ENCODE results near the gene CLK3.

CLK3 gene

DNA sequence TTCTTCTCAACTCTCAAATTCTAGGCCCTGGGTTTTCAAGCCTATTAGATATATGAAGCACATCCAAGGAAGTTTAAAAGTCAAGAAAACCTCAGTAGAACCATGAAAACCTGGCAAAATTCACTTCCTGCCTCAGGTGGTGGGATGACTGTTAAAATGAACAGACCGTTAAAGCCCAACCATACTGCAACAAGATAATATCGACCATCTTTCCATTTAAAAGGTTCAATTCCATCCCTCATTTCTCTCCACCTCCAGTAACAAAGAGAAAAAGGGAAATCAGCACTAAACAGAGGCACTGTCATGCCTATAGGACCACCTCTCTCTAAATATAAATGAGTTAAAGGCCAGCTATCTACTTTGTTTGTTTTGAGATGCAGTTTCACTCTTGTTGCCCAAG is 49.0 kb downstream of the CLK3 start:
- no peak overlapping the region for H3K4me3 ChIP-seq (ENCODE audit: low read depth, low read length)
- in situ Hi-C loops (cut with HindIII; ENCODE audit: low sequenced_read_pairs): no loop called here
- no peak for DNase-seq (ENCODE audit: low read depth, low spot score)
- TF ChIP-seq, protein P1, sequence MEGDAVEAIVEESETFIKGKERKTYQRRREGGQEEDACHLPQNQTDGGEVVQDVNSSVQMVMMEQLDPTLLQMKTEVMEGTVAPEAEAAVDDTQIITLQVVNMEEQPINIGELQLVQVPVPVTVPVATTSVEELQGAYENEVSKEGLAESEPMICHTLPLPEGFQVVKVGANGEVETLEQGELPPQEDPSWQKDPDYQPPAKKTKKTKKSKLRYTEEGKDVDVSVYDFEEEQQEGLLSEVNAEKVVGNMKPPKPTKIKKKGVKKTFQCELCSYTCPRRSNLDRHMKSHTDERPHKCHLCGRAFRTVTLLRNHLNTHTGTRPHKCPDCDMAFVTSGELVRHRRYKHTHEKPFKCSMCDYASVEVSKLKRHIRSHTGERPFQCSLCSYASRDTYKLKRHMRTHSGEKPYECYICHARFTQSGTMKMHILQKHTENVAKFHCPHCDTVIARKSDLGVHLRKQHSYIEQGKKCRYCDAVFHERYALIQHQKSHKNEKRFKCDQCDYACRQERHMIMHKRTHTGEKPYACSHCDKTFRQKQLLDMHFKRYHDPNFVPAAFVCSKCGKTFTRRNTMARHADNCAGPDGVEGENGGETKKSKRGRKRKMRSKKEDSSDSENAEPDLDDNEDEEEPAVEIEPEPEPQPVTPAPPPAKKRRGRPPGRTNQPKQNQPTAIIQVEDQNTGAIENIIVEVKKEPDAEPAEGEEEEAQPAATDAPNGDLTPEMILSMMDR (IDR thresholded peaks at IDR 0.05; ENCODE audit: low read depth, low read length): no peak

- TF ChIP-seq, protein P1 (IDR thresholded peaks at IDR 0.05; ENCODE audit: low read depth, low read length): no peak
- no peak overlapping the region for H3K4me3 ChIP-seq (ENCODE audit: low read depth, low read length)
- in situ Hi-C loops (cut with HindIII; ENCODE audit: low sequenced_read_pairs): no loop called here
- DNase-seq (ENCODE audit: low read depth, low spot score): no peak
These were observed 52.3 kb downstream of the CLK3 start for GRCh38 chr15:74667975-74668374.

DNA sequence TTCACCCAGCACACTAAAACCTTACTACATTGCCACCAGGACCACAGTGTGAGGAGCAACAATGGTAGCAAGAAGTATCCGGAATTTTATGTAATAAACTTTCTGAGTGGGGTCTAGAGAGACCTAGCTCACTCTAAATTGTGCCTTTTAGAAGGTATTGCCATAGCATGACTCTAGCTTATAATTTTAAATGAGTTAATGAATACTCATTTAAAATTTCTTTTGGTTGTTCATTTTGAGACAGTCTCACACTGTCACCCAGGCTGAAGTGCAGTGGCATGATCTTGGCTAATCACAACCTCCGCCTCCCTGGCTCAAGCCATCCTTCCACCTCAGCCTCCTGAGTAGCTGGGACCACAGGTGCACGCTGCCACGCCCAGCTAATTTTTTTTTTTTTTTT is 54.0 kb downstream of the CLK3 start:
- TF ChIP-seq, protein P1 (IDR thresholded peaks at IDR 0.05; ENCODE audit: low read depth, low read length): no peak
- no peak overlapping the region for H3K4me3 ChIP-seq (ENCODE audit: low read depth, low read length)
- DNase-seq (ENCODE audit: low read depth, low spot score): no peak
- in situ Hi-C loops (cut with HindIII; ENCODE audit: low sequenced_read_pairs): no loop called here

GRCh38 chr15:74674161-74674560 is 58.5 kb downstream of the CLK3 start:
- TF ChIP-seq, protein P1 (IDR thresholded peaks at IDR 0.05; ENCODE audit: low read depth, low read length): no peak
- in situ Hi-C loops (cut with HindIII; ENCODE audit: low sequenced_read_pairs): no loop called here
- DNase-seq (ENCODE audit: low read depth, low spot score): no peak
- no peak overlapping the region for H3K4me3 ChIP-seq (ENCODE audit: low read depth, low read length)

GRCh38 chr15:74676801-74677200 is 61.2 kb downstream of the CLK3 start:
- H3K4me3 ChIP-seq (ENCODE audit: low read depth, low read length): no peak overlapping the region
- in situ Hi-C loops (cut with HindIII; ENCODE audit: low sequenced_read_pairs): no loop called here
- TF ChIP-seq, protein P1 (IDR thresholded peaks at IDR 0.05; ENCODE audit: low read depth, low read length): no peak
- no peak for DNase-seq (ENCODE audit: low read depth, low spot score)

All from astrocyte of the spinal cord (primary cell).